Testis (tissue), 3 donors: Measurements from ENCODE around the gene FBP2. TPM values are rescaled to one million over a fixed set of nuclear protein-coding genes. Genes with fewer than 3 reads are reported as not detected.
"Not testable (repeated sequence)": the region's sequence is repeated elsewhere in the genome, so short reads cannot be mapped to it uniquely, and the experiment has no call there.

Source experiments
- DNase-seq: peaks from one replicate; pipeline ENCODE4 v3.0.0-alpha.2; 2019
- H3K27ac ChIP-seq, 2 donors: fragments of 200-600 bp; sonication (generic); one replicate each; pipeline ENCODE4 v1.5.1; 2019
- H3K27me3 ChIP-seq: fragments of 200-600 bp; sonication (generic); one replicate; pipeline ENCODE4 v1.5.1; 2019
- H3K36me3 ChIP-seq: fragments of 200-600 bp; sonication (generic); one replicate; pipeline ENCODE4 v1.5.1; 2017; ENCODE audit warnings: low read depth; ENCODE audit errors: missing control alignments
- H3K4me1 ChIP-seq: fragments of 200-600 bp; sonication (generic); one replicate; pipeline ENCODE4 v1.5.1; 2019
- H3K4me3 ChIP-seq, 2 donors: fragments of 200-600 bp; sonication (generic); one replicate each; pipeline ENCODE4 v1.5.1; 2017 to 2019
- H3K9me3 ChIP-seq: fragments of 200-600 bp; sonication (generic); one replicate; pipeline ENCODE4 v1.5.1; 2017
- CTCF ChIP-seq, 3 experiments: fragments of 450-650 bp in 2 of 3; fragments of 200-600 bp in 1 of 3; sonication (generic) in 1 of 3; IDR thresholded peaks; one replicate each; pipeline ENCODE4 v1.5.1; 2016 to 2019; ENCODE audit warnings: antibody characterized with exemption in 3 of 3, mild to moderate bottlenecking in 2 of 3, moderate library complexity in 1 of 3
- POLR2A ChIP-seq: fragments of 450-650 bp; IDR thresholded peaks from one replicate; pipeline ENCODE4 v1.6.1; 2017; ENCODE audit warnings: antibody characterized with exemption, mild to moderate bottlenecking, moderate library complexity
- WGBS, 2 donors: methylation state at CpG; one replicate each; pipeline ENCODE4 v1.1.5; 2018; 5-methylcytosine and 5-hydroxymethylcytosine counted together
- intact Hi-C: fragments of 100-400 bp; cut with DNase I; formaldehyde crosslinking; loops from one replicate; pipeline ENCODE4 v1.15.1; 2023; ENCODE audit warnings: low total_unique reads
- polyA plus RNA-seq: library from polyadenylated mRNA; stranded (reverse); fragments of 350-450 nt; fragmentation: Illumina TruSeq; extraction: RNeasy Lipid Tissue Mini Kit (QIAGEN cat#74804); gene quantifications from one replicate; pipeline ENCODE4 v1.2.3, GENCODE V29; 2014; ENCODE audit warnings: low read depth, low replicate concordance; ENCODE audit not compliant: insufficient read depth
- total RNA-seq, 2 donors: library from RNA; depleted of rRNA; stranded (reverse); fragments of >200 nt; gene quantifications; one replicate each; pipeline ENCODE4 v1.2.3, GENCODE V29; 2016

Gene FBP2
- total and polyA plus RNA-seq, 3 donors from 2014 or later = 0.74 to 2.5 (median 1.6) TPM

- Histone ChIP-seq H3K36me3 (no peaks in the 10 kb centered on the region), H3K4me1 (no peaks in the 10 kb centered on the region), H3K27ac (no peak overlapping the region), H3K4me3 (no peak overlapping the region), H3K9me3 (no peaks in the 10 kb centered on the region), H3K27me3 (no peaks in the 10 kb centered on the region)
- no peak for DNase-seq
- WGBS, 2 donors = 82 to 83% methylated on average over 6 to 8 of the region's 8 CpGs
- TF ChIP-seq CTCF (IDR thresholded peaks at IDR 0.05) (no peak), POLR2A (no peak)
- intact Hi-C loops = no loop called here
Observed at GRCh38 chr9:94591876-94592275, 1.7 kb downstream of the FBP2 start.

- H3K4me1 ChIP-seq, DNase-seq, H3K9me3 ChIP-seq, H3K27me3 ChIP-seq, H3K36me3 ChIP-seq, H3K27ac ChIP-seq, intact Hi-C loops: not testable (repeated sequence)
- WGBS, 2 donors = 61 to 85% methylated on average over 14 to 31 of the region's 38 CpGs
- H3K4me3 ChIP-seq = peak overlapping the region; percentile 6 to 29
Observed at GRCh38 chr9:94591046-94591545, 2.5 kb downstream of the FBP2 start.

GRCh38 chr9:94588681-94589080 lies 4.9 kb downstream of the FBP2 start:
- TF ChIP-seq POLR2A = no peak
- no peak for TF ChIP-seq CTCF (IDR thresholded peaks at IDR 0.05)
- intact Hi-C loops = no loop called here
- no peak for DNase-seq
- no peak overlapping the region for H3K4me3 ChIP-seq
- no peak overlapping the region for H3K27ac ChIP-seq
- no peaks in the 10 kb centered on the region for H3K9me3 ChIP-seq
- H3K4me1 ChIP-seq = no peaks in the 10 kb centered on the region
- H3K27me3 ChIP-seq = no peaks in the 10 kb centered on the region
- 89 to 92% methylated on average over 8 to 9 of the region's 9 CpGs for WGBS, 2 donors
- H3K36me3 ChIP-seq = no peaks in the 10 kb centered on the region

- DNase-seq = no peak
- intact Hi-C loops = no loop called here
- no peak overlapping the region for H3K27ac ChIP-seq
- WGBS, 2 donors = 49 to 56% methylated on average over 9 of the region's 9 CpGs
- no peaks in the 10 kb centered on the region for H3K4me1 ChIP-seq
- no peaks in the 10 kb centered on the region for H3K9me3 ChIP-seq
- H3K27me3 ChIP-seq = no peaks in the 10 kb centered on the region
- H3K4me3 ChIP-seq = no peak overlapping the region
- TF ChIP-seq POLR2A = no peak
- no peak for TF ChIP-seq CTCF (IDR thresholded peaks at IDR 0.05)
- no peaks in the 10 kb centered on the region for H3K36me3 ChIP-seq
Observed at GRCh38 chr9:94586814-94587213, 6.8 kb downstream of the FBP2 start.

GRCh38 chr9:94586316-94586715 lies 7.3 kb downstream of the FBP2 start:
- DNase-seq = no peak
- TF ChIP-seq POLR2A (no peak), CTCF (IDR thresholded peaks at IDR 0.05) (no peak)
- Histone ChIP-seq H3K9me3 (no peaks in the 10 kb centered on the region), H3K36me3 (no peaks in the 10 kb centered on the region), H3K4me1 (no peaks in the 10 kb centered on the region), H3K27me3 (no peaks in the 10 kb centered on the region), H3K27ac (no peak overlapping the region), H3K4me3 (no peak overlapping the region)
- intact Hi-C loops = no loop called here
- 75 to 86% methylated on average over 4 of the region's 4 CpGs for WGBS, 2 donors
